Measurements from ENCODE around the gene SLC9A3.
"Not testable (repeated sequence)": the region's sequence is repeated elsewhere in the genome, so short reads cannot be mapped to it uniquely, and the experiment has no call there.

Gene SLC9A3

DNA sequence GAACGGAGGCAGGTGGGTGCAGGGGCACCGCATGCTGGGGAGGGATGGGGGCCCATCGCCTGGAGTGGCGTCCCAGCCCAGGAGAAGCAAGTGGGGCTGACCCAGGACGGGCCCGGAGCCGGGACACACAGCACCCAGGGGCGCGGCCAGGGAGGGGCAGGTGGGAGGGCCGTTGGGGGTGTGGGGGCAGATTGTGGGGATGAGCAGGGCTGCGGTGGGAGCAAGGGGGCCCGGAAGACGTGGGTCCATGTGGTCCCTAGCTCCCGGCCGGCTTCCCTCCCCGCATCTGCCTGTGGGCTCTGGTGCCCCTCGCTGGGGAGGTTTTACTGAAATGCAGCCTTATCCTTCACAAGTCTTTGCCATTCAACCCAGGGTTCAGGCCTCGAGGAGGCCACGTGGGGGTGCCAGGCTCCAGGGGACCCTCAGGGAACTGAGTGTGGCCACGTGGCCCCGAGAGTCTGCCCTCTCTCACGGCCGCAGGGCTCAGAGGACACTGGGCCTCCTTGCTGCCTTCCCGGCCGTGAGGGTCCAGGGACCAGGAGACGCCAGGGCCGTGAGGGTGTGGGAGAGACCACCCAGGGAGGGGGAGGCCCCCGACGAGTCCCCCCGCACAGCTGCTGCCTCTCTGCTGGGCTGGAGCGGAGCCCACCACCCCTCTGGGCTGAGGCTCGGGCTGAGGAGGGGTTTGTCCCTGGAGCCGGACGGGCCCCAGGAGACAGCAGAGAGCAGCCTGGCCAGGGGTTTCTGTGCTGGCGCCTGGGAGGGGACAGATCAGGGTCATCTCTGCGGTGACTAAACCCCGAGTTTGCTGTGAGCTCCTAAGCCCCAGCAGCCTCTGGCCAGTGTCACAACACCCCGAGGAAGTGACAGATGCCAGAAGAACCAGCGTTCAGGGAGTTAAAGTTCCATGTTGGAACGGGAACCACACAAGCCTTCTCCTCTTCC lies 35.2 kb downstream of the SLC9A3 start:
- TF ChIP-seq, protein P1, sequence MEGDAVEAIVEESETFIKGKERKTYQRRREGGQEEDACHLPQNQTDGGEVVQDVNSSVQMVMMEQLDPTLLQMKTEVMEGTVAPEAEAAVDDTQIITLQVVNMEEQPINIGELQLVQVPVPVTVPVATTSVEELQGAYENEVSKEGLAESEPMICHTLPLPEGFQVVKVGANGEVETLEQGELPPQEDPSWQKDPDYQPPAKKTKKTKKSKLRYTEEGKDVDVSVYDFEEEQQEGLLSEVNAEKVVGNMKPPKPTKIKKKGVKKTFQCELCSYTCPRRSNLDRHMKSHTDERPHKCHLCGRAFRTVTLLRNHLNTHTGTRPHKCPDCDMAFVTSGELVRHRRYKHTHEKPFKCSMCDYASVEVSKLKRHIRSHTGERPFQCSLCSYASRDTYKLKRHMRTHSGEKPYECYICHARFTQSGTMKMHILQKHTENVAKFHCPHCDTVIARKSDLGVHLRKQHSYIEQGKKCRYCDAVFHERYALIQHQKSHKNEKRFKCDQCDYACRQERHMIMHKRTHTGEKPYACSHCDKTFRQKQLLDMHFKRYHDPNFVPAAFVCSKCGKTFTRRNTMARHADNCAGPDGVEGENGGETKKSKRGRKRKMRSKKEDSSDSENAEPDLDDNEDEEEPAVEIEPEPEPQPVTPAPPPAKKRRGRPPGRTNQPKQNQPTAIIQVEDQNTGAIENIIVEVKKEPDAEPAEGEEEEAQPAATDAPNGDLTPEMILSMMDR (IDR thresholded peaks at IDR 0.05; ENCODE audit: borderline replicate concordance, control extremely low read depth, extremely low read depth, insufficient read depth, missing control alignments), result no peak
- DNase-seq (ENCODE audit: low spot score), result no peak
- in situ Hi-C loops (cut with MboI; ENCODE audit: low sequenced_read_pairs, unreplicated experiment), result no loop called here

DNA sequence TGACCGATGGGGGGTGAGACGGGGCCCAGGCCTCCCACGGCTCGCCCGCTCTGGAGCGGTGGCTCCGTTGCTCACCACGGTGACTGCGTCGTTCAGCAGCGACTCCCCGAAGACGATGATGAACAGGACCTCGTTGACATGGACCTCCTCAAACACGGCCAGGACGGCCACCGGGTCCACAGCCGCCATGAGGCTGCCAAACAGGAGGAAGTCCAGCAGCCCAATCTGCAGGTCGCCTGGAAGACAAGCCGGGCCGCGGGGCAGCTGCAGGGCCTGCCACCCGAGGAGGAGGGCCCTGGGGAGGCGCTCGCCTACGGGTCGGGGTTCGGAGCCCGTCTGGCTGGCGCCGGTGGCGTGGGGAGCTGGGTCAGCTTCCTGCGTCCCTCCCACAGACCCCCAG lies 36.0 kb downstream of the SLC9A3 start:
- DNase-seq (ENCODE audit: low spot score), result no peak
- in situ Hi-C loops (cut with MboI; ENCODE audit: low sequenced_read_pairs, unreplicated experiment), result no loop called here
- TF ChIP-seq, protein P1 (IDR thresholded peaks at IDR 0.05; ENCODE audit: borderline replicate concordance, control extremely low read depth, extremely low read depth, insufficient read depth, missing control alignments), result no peak

DNA sequence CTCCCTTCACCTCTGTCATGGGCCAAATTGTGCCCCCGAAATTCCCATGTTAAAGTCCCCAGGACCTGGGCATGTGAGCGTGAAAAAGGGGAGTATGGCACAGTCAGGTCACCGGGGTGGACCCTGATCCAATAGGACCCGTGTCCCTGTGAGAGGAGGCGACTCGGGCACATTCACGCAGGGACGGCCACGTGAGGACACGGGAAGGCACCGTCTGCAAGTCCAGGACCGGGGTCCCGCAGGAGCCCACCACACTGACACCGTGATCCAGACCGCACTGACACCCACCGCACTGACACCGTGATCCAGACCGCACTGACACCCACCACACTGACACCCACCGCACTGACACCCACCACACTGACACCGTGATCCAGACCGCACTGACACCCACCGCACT lies 37.7 kb downstream of the SLC9A3 start:
- in situ Hi-C loops (cut with MboI; ENCODE audit: low sequenced_read_pairs, unreplicated experiment); DNase-seq (ENCODE audit: low spot score): not testable (repeated sequence)

DNA sequence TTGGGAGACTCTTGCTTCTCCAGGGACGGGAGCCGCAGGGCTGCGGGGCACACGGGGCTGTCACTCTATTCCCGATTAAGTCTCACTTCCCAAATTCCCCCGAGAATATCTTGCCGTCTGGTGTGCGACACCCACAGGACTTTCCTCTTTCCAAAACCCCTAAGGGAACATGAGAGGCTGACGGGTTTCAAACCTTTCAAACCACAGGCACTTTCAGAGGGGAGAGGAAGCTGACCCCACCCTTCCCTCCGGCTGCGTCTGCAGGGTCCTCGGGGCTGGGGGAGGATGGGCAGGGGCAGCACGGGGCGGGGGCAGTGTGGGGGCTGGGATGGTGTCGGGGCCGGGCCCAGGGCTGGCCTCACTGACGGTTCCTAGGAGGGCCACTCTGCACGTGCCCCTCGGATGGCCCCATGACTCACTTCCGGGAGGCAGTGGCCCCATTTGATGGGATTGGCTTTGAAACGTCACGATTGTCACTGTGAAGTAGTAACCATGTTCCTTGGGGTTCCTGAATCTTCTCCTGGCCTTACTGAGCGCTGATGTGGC lies 38.2 kb downstream of the SLC9A3 start:
- in situ Hi-C loops (cut with MboI; ENCODE audit: low sequenced_read_pairs, unreplicated experiment), result no loop called here
- DNase-seq (ENCODE audit: low spot score), result no peak
- TF ChIP-seq, protein P1 (IDR thresholded peaks at IDR 0.05; ENCODE audit: borderline replicate concordance, control extremely low read depth, extremely low read depth, insufficient read depth, missing control alignments), result no peak

DNA sequence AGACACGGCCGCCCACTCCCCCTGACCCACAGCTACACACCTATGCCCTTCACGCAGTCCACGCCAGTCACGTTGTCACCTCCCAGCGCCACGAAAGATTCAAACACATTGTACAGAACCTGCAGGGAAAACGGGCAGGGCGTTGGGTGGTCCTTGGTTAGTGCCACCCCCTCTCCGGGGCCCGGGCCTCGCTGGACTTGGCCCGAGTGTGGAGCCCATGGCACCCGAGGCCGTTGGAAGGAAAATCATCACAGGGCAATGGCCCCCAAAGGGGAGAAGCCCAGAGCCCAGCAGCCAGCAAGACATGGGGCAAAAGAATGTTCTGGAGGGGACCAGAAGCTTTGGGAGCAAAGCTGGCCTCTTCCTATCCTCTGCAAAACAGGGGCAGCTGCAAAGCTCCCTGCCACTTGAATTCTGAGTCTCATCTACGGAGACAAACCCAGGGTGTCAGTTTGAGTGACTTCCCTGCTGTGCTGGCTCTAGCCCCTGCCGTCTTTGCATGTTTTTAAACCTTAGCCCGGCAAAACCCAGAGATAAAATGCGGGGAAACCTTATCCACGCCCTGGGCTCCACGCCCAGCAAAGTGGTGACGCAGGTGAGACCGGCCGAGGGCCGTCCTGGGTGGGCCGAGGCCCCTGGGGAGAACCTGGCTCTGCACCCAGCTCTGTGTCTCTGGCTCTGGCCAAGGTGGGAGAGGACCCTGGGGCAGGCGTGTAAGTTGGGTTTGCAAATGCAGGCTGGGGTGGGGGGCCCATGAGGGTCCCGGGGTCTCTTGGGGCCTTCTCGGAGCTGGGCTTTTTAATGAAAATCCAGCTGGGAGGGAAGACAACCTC lies 38.9 kb downstream of the SLC9A3 start:
- no peak for DNase-seq (ENCODE audit: low spot score)
- TF ChIP-seq, protein P1 (IDR thresholded peaks at IDR 0.05; ENCODE audit: borderline replicate concordance, control extremely low read depth, extremely low read depth, insufficient read depth, missing control alignments), result no peak
- in situ Hi-C loops (cut with MboI; ENCODE audit: low sequenced_read_pairs, unreplicated experiment), result no loop called here

DNA sequence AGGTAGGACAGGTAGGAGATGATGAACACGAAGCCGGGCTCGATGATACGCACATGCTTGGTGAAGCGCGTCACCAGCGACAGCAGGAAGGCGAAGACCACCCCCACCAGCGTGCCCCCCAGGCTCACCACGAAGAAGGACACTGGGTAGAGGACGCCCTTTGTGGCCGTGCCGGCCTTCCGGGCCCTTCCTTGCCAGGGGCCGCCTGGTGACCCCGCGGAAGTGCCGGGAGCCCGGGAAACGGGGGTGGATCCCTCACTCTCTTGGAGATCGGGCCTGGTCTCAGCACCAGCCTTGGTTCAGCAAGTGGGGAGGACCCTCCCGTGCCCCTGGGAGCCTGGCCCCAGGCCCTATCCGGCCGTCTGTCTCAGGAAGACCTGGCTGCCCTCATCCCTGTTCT lies 39.7 kb downstream of the SLC9A3 start:
- in situ Hi-C loops (cut with MboI; ENCODE audit: low sequenced_read_pairs, unreplicated experiment), result no loop called here
- DNase-seq (ENCODE audit: low spot score), result no peak
- TF ChIP-seq, protein P1 (IDR thresholded peaks at IDR 0.05; ENCODE audit: borderline replicate concordance, control extremely low read depth, extremely low read depth, insufficient read depth, missing control alignments), result no peak

All from GM13976 (cell line).